Measurements from ENCODE around the gene EPHB1.

Gene EPHB1

GRCh38 chr3:134857356-134857755, 62.3 kb downstream of the EPHB1 start:
- H3K9me3 ChIP-seq (ENCODE audit: low read length), result no peaks in the 10 kb centered on the region
- H2AFZ ChIP-seq (ENCODE audit: low read length), result no peak overlapping the region
- H3K27me3 ChIP-seq (ENCODE audit: insufficient read depth, low read length), result no peaks in the 10 kb centered on the region
- no peak overlapping the region for H3K27ac ChIP-seq (ENCODE audit: low read depth, low read length, poor library complexity, severe bottlenecking)
- H3K9me2 ChIP-seq (ENCODE audit: low read depth, low read length), result no peaks in the 10 kb centered on the region
- no peaks in the 10 kb centered on the region for H3K79me2 ChIP-seq (ENCODE audit: insufficient read depth, low read length)
- no peaks in the 10 kb centered on the region for H3F3A ChIP-seq (ENCODE audit: insufficient read depth, low read length)
- no peaks in the 10 kb centered on the region for H3K4me1 ChIP-seq (ENCODE audit: insufficient read depth, low read length, severe bottlenecking)
- H4K20me1 ChIP-seq (ENCODE audit: insufficient read depth, low read length), result no peaks in the 10 kb centered on the region
- H3K9ac ChIP-seq (ENCODE audit: low read length), result no peak overlapping the region
- TF ChIP-seq EZH2 (IDR thresholded peaks at IDR 0.05; ENCODE audit: borderline replicate concordance, low read length), result no peak
- TF ChIP-seq, protein P1, sequence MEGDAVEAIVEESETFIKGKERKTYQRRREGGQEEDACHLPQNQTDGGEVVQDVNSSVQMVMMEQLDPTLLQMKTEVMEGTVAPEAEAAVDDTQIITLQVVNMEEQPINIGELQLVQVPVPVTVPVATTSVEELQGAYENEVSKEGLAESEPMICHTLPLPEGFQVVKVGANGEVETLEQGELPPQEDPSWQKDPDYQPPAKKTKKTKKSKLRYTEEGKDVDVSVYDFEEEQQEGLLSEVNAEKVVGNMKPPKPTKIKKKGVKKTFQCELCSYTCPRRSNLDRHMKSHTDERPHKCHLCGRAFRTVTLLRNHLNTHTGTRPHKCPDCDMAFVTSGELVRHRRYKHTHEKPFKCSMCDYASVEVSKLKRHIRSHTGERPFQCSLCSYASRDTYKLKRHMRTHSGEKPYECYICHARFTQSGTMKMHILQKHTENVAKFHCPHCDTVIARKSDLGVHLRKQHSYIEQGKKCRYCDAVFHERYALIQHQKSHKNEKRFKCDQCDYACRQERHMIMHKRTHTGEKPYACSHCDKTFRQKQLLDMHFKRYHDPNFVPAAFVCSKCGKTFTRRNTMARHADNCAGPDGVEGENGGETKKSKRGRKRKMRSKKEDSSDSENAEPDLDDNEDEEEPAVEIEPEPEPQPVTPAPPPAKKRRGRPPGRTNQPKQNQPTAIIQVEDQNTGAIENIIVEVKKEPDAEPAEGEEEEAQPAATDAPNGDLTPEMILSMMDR (IDR thresholded peaks at IDR 0.05; ENCODE audit: low read length), result no peak
- no peak overlapping the region for H3K4me3 ChIP-seq (ENCODE audit: low read depth, low read length, poor library complexity, severe bottlenecking)
- no peaks in the 10 kb centered on the region for H3K36me3 ChIP-seq (ENCODE audit: insufficient read depth, low read length)
- H3K4me2 ChIP-seq (ENCODE audit: low read length), result no peak overlapping the region

GRCh38 chr3:134857776-134858362, 62.8 kb downstream of the EPHB1 start:
- no peaks in the 10 kb centered on the region for H3F3A ChIP-seq (ENCODE audit: insufficient read depth, low read length)
- TF ChIP-seq, protein P1 (IDR thresholded peaks at IDR 0.05; ENCODE audit: low read length), result no peak
- TF ChIP-seq EZH2 (IDR thresholded peaks at IDR 0.05; ENCODE audit: borderline replicate concordance, low read length), result no peak
- H3K4me1 ChIP-seq (ENCODE audit: insufficient read depth, low read length, severe bottlenecking), result no peaks in the 10 kb centered on the region
- no peaks in the 10 kb centered on the region for H3K9me3 ChIP-seq (ENCODE audit: low read length)
- no peaks in the 10 kb centered on the region for H3K9me2 ChIP-seq (ENCODE audit: low read depth, low read length)
- H3K4me2 ChIP-seq (ENCODE audit: low read length), result no peak overlapping the region
- no peaks in the 10 kb centered on the region for H4K20me1 ChIP-seq (ENCODE audit: insufficient read depth, low read length)
- peaks cover 2% of the 10 kb centered on the region; the same call in 1 of the 2 replicates for H3K27me3 ChIP-seq (ENCODE audit: insufficient read depth, low read length)
- no peak overlapping the region for H3K4me3 ChIP-seq (ENCODE audit: low read depth, low read length, poor library complexity, severe bottlenecking)
- no peak overlapping the region for H3K27ac ChIP-seq (ENCODE audit: low read depth, low read length, poor library complexity, severe bottlenecking)
- H3K79me2 ChIP-seq (ENCODE audit: insufficient read depth, low read length), result no peaks in the 10 kb centered on the region
- no peaks in the 10 kb centered on the region for H3K36me3 ChIP-seq (ENCODE audit: insufficient read depth, low read length)
- no peak overlapping the region for H3K9ac ChIP-seq (ENCODE audit: low read length)
- no peak overlapping the region for H2AFZ ChIP-seq (ENCODE audit: low read length)

DNA sequence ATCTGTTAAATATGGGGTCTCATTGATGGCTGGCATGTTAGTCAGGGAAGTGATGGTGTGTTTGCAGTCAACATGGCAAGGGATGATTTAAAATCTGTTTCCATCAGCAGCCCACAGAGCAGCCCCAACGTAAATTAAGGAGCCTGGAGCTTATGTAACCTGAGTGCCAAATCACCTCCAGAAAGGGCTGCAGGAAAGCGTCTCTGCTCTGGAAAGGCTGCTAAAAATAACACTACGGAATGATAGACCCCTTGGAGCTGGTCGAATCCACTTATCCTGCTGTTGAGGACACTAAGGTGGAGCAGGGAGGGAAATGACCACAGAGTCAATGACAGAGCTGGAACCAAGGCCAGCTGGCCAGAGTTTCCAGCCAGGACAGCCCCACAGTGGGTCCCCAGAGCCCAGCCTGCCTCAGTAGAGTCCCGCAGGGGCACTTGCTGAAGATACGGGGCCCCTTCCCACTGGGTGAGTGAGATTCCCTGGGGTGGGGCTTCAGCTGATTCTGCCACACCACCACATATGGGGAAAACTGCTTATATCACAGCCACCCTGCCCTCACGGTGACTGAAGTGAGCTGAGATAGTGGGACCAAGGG, 63.5 kb downstream of the EPHB1 start:
- Histone ChIP-seq H3K4me3 (ENCODE audit: low read depth, low read length, poor library complexity, severe bottlenecking) (no peak overlapping the region), H3K9ac (ENCODE audit: low read length) (no peak overlapping the region), H3K27ac (ENCODE audit: low read depth, low read length, poor library complexity, severe bottlenecking) (no peak overlapping the region), H3K4me1 (ENCODE audit: insufficient read depth, low read length, severe bottlenecking) (no peaks in the 10 kb centered on the region), H2AFZ (ENCODE audit: low read length) (no peak overlapping the region), H4K20me1 (ENCODE audit: insufficient read depth, low read length) (no peaks in the 10 kb centered on the region), H3K36me3 (ENCODE audit: insufficient read depth, low read length) (no peaks in the 10 kb centered on the region), H3K9me3 (ENCODE audit: low read length) (no peaks in the 10 kb centered on the region), H3K27me3 (ENCODE audit: insufficient read depth, low read length) (peaks cover 6% of the 10 kb centered on the region; the same call in 1 of the 2 replicates), H3K79me2 (ENCODE audit: insufficient read depth, low read length) (no peaks in the 10 kb centered on the region), H3F3A (ENCODE audit: insufficient read depth, low read length) (no peaks in the 10 kb centered on the region), H3K4me2 (ENCODE audit: low read length) (no peak overlapping the region), H3K9me2 (ENCODE audit: low read depth, low read length) (no peaks in the 10 kb centered on the region)
- TF ChIP-seq EZH2 (IDR thresholded peaks at IDR 0.05; ENCODE audit: borderline replicate concordance, low read length), result no peak
- TF ChIP-seq, protein P1 (IDR thresholded peaks at IDR 0.05; ENCODE audit: low read length), result no peak
